IPS-NIHi7 (cell line): ENCODE data around the gene YPEL1.

Source experiments
- DNase-seq: peaks from one replicate; pipeline ENCODE4 v3.0.0; 2012; ENCODE audit warnings: mixed read lengths; ENCODE audit errors: extremely low spot score

YPEL1 gene

GRCh38 chr22:21657020-21657359, 78.6 kb downstream of the YPEL1 start:
- no peak for DNase-seq

GRCh38 chr22:21652547-21653545, 82.7 kb downstream of the YPEL1 start:
- peak; percentile 70 for DNase-seq

- peak; percentile 94 for DNase-seq
Observed at GRCh38 chr22:21652010-21652546, 83.5 kb downstream of the YPEL1 start.

GRCh38 chr22:21651521-21652009, 84.0 kb downstream of the YPEL1 start:
- DNase-seq, result peak; percentile 35

- DNase-seq, result no peak
Observed at GRCh38 chr22:21650823-21651520, 84.6 kb downstream of the YPEL1 start.

GRCh38 chr22:21650280-21650679, 85.3 kb downstream of the YPEL1 start:
- no peak for DNase-seq
